Osteocyte (in vitro differentiated cells): ENCODE results near the gene LRRN3. TPM values are rescaled to one million over a fixed set of nuclear protein-coding genes. Genes with fewer than 3 reads are reported as not detected.

Source experiments
- DNase-seq: peaks from one replicate; pipeline ENCODE4 v3.0.0; 2021; ENCODE audit warnings: mixed read lengths; ENCODE audit not compliant: unreplicated experiment; ENCODE audit errors: extremely low spot score
- H3K27ac Mint-ChIP-seq: one replicate; pipeline ENCODE4 v1.8.0; 2021; ENCODE audit warnings: mild to moderate bottlenecking, mixed read lengths; ENCODE audit not compliant: unreplicated experiment
- H3K27me3 Mint-ChIP-seq: one replicate; pipeline ENCODE4 v1.8.0; 2021; ENCODE audit warnings: mixed read lengths; ENCODE audit not compliant: unreplicated experiment
- H3K36me3 Mint-ChIP-seq: one replicate; pipeline ENCODE4 v1.8.0; 2021; ENCODE audit warnings: mixed read lengths; ENCODE audit not compliant: unreplicated experiment
- H3K4me1 Mint-ChIP-seq: one replicate; pipeline ENCODE4 v1.8.0; 2021; ENCODE audit warnings: mixed read lengths; ENCODE audit not compliant: unreplicated experiment
- H3K4me3 Mint-ChIP-seq: one replicate; pipeline ENCODE4 v1.8.0; 2021; ENCODE audit warnings: mild to moderate bottlenecking, moderate library complexity, mixed read lengths; ENCODE audit not compliant: unreplicated experiment
- H3K9me3 Mint-ChIP-seq: one replicate; pipeline ENCODE4 v1.8.0; 2021; ENCODE audit warnings: mixed read lengths; ENCODE audit not compliant: unreplicated experiment
- CTCF ChIP-seq: fragments of 200-600 bp; sonication (generic); IDR thresholded peaks from 2 replicates; pipeline ENCODE4 v1.5.0; 2021; ENCODE audit warnings: antibody characterized with exemption, mild to moderate bottlenecking, moderate library complexity
- total RNA-seq: library from RNA; stranded (reverse); gene quantifications from 2 replicates; pipeline ENCODE4 v1.2.1, GENCODE V29; 2021

Gene LRRN3
- total RNA-seq, 1 donor from 2014 or later, result 0.56 TPM

- Mint-ChIP-seq H3K27ac (peak overlapping the region; percentile 84), H3K9me3 (no peaks in the 10 kb centered on the region), H3K27me3 (no peaks in the 10 kb centered on the region), H3K36me3 (no peaks in the 10 kb centered on the region), H3K4me1 (peaks cover 30% of the 10 kb centered on the region), H3K4me3 (no peak overlapping the region)
- DNase-seq, result no peak
- TF ChIP-seq CTCF, result no peak
Measured at GRCh38 chr7:111138586-111138985, 47.7 kb downstream of the LRRN3 start.

GRCh38 chr7:111140091-111140865 lies 49.4 kb downstream of the LRRN3 start:
- H3K4me1 Mint-ChIP-seq, result peaks cover 31% of the 10 kb centered on the region
- no peaks in the 10 kb centered on the region for H3K9me3 Mint-ChIP-seq
- no peak overlapping the region for H3K4me3 Mint-ChIP-seq
- H3K36me3 Mint-ChIP-seq, result no peaks in the 10 kb centered on the region
- no peak for DNase-seq
- no peak overlapping the region for H3K27ac Mint-ChIP-seq
- H3K27me3 Mint-ChIP-seq, result no peaks in the 10 kb centered on the region
- no peak for TF ChIP-seq CTCF

DNA sequence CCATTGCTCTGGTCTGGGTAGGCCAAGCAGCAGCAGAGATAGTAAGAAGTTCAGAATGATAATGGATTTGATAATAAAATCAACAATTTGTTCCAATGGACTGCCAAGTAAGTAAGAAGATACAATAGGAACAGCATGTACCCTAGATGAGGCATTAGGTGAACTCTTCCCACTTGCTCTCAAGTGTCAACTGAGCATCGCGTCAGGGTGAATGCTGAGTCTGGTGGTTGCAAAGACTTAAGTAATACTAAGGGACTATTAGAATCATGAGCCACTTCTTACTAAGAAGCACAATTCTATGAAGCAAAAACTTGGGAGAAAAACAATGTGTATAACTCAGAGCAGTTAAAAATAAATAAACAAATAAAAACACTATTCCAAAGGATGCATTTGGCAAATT lies 54.5 kb downstream of the LRRN3 start:
- Mint-ChIP-seq H3K27ac (no peak overlapping the region), H3K36me3 (no peaks in the 10 kb centered on the region), H3K27me3 (no peaks in the 10 kb centered on the region), H3K4me3 (no peak overlapping the region), H3K4me1 (peaks cover 19% of the 10 kb centered on the region), H3K9me3 (no peaks in the 10 kb centered on the region)
- DNase-seq, result no peak
- no peak for TF ChIP-seq CTCF

DNA sequence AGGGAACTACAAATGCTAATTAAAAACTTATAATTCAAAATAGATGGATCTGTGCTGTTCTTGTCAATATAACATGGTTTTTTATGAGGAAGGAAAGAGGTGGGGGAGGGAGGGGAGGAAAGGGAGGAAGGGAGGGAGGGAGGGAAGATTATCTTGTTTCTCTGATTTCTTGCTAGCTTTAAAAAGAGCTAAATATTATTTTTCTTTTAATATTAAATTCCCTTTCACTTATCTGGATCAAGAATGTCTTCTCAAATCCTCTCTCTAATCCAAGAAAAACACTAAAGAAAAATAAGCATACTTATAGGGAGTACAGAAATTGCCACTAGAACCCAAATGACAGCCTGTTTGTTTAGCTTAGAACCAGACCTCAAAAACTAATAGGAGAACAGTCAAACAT lies 55.2 kb downstream of the LRRN3 start:
- DNase-seq, result no peak
- Mint-ChIP-seq H3K4me1 (peaks cover 17% of the 10 kb centered on the region), H3K27ac (no peak overlapping the region), H3K9me3 (no peaks in the 10 kb centered on the region), H3K36me3 (no peaks in the 10 kb centered on the region), H3K4me3 (no peak overlapping the region), H3K27me3 (no peaks in the 10 kb centered on the region)
- no peak for TF ChIP-seq CTCF

DNA sequence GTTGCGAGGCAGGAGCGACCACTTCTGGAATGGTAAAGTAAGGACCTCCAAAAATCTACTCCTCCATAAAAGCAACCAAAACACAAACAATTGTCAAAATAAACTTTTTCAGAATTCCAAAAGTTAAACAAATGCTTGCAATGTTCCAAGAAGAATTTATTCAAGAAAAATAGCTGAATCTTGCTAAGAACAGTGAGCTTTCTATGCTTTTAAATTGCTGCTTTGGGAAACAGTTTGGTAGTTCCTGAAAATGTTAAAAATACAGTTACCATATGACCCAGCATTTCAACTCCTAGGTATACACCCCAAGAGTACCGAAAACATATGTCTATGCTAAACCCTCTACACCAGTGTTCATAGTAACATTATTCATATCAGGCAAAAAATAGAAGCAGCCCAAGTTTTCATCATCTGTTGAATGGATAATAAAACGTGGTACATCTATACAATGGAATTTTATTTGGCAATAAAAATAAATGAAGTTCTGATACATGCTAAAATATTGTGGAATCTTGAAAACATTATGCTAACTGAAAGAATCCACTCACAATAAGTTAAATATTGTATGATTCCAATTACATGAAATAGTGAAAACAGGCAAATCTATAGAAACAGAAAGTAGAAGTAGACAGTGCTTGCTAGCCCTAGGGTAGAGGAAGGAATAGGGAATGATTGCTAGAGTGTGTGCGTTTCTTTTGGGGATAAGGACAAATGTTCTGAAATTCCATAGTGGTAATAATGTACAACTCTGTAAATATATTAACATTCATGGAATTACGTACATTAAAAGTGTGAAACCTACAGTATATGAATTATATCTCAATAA lies 57.0 kb downstream of the LRRN3 start:
- Mint-ChIP-seq H3K4me3 (no peak overlapping the region), H3K27me3 (no peaks in the 10 kb centered on the region), H3K4me1 (peaks cover 17% of the 10 kb centered on the region), H3K36me3 (peaks cover 3% of the 10 kb centered on the region), H3K9me3 (no peaks in the 10 kb centered on the region), H3K27ac (no peak overlapping the region)
- no peak for DNase-seq
- no peak for TF ChIP-seq CTCF
